ENCODE data around the gene ROBO2. TPM values are rescaled to one million over a fixed set of nuclear protein-coding genes. Genes with fewer than 3 reads are reported as not detected.

Gene ROBO2
- total RNA-seq, 1 donor from 2014 or later: 11.0 TPM

DNA sequence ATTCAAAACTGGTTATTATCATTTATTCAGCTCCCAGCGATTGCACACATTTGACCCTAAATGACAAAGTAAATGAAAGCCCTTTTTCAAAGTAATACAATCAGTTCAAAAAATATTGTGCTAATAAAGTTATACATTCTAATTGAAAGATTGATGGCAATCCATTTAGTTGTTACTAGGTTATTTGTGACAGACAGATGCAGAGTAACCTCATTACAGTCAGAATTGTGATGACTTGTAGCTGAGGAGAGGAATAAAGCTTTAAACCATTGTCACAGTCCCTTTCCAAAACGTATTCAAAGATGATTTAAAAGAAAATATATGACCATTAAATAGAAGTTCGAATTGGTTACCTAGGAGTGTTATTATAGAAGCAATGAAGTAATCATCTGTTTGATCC is 86.1 kb downstream of the ROBO2 start:
- intact Hi-C loops (cut with DNase I): no loop called here
- H3K27ac ChIP-seq: no peak overlapping the region
- H3K27me3 ChIP-seq: no peaks in the 10 kb centered on the region
- H3K4me1 ChIP-seq: no peaks in the 10 kb centered on the region
- H3K4me3 ChIP-seq: no peak overlapping the region
- DNase-seq (ENCODE audit: extremely low spot score in 2 of 2): no peak
- no peaks in the 10 kb centered on the region for H3K9me3 ChIP-seq
- H3K36me3 ChIP-seq: no peaks in the 10 kb centered on the region
- no peak for TF ChIP-seq POLR2A (IDR thresholded peaks at IDR 0.05)

DNA sequence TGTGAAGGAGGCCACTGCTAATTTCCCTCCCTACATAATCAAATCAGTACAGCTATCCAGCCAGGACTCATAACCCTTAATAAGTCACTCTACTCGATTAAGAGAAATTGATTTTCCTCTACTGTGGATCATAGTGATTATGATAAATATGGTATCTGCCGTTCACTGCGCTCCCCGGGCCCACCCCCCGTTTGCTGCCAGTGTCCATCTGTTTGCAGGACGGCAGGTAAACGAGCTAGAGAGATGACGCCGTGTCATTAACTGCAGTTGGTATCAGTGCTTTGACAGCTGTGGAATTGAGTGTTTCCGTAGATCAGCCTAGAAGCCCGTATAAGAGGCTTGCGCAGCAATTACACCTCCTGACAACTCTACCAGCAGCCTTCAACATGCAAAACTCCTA is 94.9 kb downstream of the ROBO2 start:
- no peak for DNase-seq (ENCODE audit: extremely low spot score in 2 of 2)
- intact Hi-C loops (cut with DNase I): no loop called here
- no peaks in the 10 kb centered on the region for H3K9me3 ChIP-seq

DNA sequence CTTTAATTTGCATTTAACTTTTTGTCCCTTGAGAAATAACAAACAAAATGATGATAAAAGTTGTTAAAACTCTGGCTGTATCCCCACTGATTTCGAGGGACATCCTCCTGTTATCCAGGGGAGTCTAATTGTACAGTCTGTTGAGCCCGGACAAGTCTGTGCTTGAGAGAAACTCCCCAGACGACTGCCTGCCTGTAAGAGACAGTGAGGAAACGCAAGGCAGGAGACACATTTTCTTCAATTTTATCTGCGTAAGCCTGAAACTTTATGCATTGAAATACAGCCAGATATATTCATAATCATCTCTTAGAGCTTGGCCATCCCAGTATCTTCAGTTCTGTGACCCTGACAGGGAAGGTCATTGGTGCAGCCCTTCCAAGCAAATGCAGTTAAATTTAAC is 97.7 kb downstream of the ROBO2 start:
- intact Hi-C loops (cut with DNase I): no loop called here
- no peaks in the 10 kb centered on the region for H3K4me1 ChIP-seq
- TF ChIP-seq POLR2AphosphoS5 (IDR thresholded peaks at IDR 0.05; ENCODE audit: insufficient read depth in 1 of 2, low read depth in 1 of 2) (no peak), POLR2A (IDR thresholded peaks at IDR 0.05) (no peak)
- TF ChIP-seq, protein P1, sequence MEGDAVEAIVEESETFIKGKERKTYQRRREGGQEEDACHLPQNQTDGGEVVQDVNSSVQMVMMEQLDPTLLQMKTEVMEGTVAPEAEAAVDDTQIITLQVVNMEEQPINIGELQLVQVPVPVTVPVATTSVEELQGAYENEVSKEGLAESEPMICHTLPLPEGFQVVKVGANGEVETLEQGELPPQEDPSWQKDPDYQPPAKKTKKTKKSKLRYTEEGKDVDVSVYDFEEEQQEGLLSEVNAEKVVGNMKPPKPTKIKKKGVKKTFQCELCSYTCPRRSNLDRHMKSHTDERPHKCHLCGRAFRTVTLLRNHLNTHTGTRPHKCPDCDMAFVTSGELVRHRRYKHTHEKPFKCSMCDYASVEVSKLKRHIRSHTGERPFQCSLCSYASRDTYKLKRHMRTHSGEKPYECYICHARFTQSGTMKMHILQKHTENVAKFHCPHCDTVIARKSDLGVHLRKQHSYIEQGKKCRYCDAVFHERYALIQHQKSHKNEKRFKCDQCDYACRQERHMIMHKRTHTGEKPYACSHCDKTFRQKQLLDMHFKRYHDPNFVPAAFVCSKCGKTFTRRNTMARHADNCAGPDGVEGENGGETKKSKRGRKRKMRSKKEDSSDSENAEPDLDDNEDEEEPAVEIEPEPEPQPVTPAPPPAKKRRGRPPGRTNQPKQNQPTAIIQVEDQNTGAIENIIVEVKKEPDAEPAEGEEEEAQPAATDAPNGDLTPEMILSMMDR (IDR thresholded peaks at IDR 0.05): no peak
- no peaks in the 10 kb centered on the region for H3K36me3 ChIP-seq
- H3K27ac ChIP-seq: no peak overlapping the region
- no peak for DNase-seq (ENCODE audit: extremely low spot score in 2 of 2)
- no peaks in the 10 kb centered on the region for H3K9me3 ChIP-seq
- H3K27me3 ChIP-seq: no peaks in the 10 kb centered on the region
- no peak overlapping the region for H3K4me3 ChIP-seq

More for the DNA sequence above, 94.9 kb downstream of the ROBO2 start:
- H3K4me1 ChIP-seq: no peaks in the 10 kb centered on the region
- TF ChIP-seq, protein P1 (IDR thresholded peaks at IDR 0.05): no peak
- TF ChIP-seq POLR2AphosphoS5 (IDR thresholded peaks at IDR 0.05; ENCODE audit: insufficient read depth in 1 of 2, low read depth in 1 of 2) (no peak), POLR2A (IDR thresholded peaks at IDR 0.05) (no peak)
- H3K27me3 ChIP-seq: no peaks in the 10 kb centered on the region
- H3K36me3 ChIP-seq: no peaks in the 10 kb centered on the region
- no peak overlapping the region for H3K4me3 ChIP-seq
- no peak overlapping the region for H3K27ac ChIP-seq

DNA sequence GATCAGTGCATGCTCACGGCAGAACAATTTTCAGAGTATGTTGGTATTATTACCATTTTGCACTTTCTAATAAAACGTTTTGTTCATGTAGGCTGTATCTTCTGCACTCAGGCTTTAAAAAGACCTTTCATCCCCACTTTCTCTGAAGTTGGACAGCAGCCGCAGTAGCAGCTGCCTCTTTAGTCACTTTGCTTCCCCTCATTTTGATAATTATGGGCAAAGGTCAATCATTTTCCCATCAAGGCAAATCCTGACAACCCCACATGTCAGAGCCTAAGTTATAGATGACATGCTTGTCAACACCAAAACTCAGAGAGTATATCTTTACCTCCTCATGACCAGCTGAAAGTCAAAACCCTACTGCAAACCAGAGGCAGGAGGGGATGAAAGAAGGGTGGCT is 99.7 kb downstream of the ROBO2 start:
- intact Hi-C loops (cut with DNase I): no loop called here
- Histone ChIP-seq H3K27ac (no peak overlapping the region), H3K9me3 (no peaks in the 10 kb centered on the region), H3K4me3 (no peak overlapping the region), H3K4me1 (no peaks in the 10 kb centered on the region), H3K27me3 (no peaks in the 10 kb centered on the region), H3K36me3 (no peaks in the 10 kb centered on the region)
- TF ChIP-seq POLR2AphosphoS5 (IDR thresholded peaks at IDR 0.05; ENCODE audit: insufficient read depth in 1 of 2, low read depth in 1 of 2) (no peak), POLR2A (IDR thresholded peaks at IDR 0.05) (no peak)
- TF ChIP-seq, protein P1 (IDR thresholded peaks at IDR 0.05): no peak
- DNase-seq (ENCODE audit: extremely low spot score in 2 of 2): no peak

DNA sequence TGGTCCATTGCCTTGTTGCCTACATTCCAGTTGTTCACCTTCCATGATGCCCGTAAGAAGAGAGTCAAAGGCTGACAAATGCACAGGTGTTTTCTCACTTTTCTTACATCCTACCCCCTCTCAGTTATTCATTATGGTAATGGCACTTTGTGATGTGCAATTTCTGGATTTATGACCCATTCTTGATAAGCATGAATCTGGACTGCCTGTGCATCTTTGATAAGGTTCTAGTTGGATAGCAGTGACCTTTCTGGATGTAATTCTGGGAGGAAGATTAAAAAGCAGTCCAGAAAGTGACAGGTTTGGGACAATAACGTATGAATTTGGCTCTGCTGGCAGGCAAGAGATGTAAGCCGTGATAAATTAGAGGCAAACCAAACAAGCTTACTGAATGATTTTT is 101.5 kb downstream of the ROBO2 start:
- no peaks in the 10 kb centered on the region for H3K36me3 ChIP-seq
- H3K4me1 ChIP-seq: no peaks in the 10 kb centered on the region
- intact Hi-C loops (cut with DNase I): no loop called here
- H3K9me3 ChIP-seq: no peaks in the 10 kb centered on the region
- H3K4me3 ChIP-seq: no peak overlapping the region
- TF ChIP-seq POLR2AphosphoS5 (IDR thresholded peaks at IDR 0.05; ENCODE audit: insufficient read depth in 1 of 2, low read depth in 1 of 2) (no peak), POLR2A (IDR thresholded peaks at IDR 0.05) (no peak)
- TF ChIP-seq, protein P1 (IDR thresholded peaks at IDR 0.05): no peak
- DNase-seq (ENCODE audit: extremely low spot score in 2 of 2): no peak
- no peak overlapping the region for H3K27ac ChIP-seq
- H3K27me3 ChIP-seq: no peaks in the 10 kb centered on the region

DNA sequence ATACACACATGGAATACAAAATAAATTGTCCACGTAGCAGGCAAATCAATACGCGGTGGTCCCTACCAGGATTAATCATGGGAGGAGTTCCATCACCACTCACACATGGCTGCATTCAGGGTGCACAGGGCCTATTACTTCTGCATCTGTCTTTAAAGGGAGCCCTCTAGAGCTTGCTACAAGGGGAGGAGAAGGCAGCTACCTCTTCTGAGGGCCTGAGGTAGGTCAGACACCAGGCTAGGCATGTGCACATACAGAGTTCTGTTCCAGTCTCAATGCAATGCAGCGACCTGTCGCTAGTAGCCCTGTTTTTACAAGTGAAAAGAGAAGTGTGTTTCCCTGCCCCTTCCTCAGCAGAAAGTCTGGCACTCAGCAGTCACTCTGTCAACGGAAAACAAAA is 102.7 kb downstream of the ROBO2 start:
- intact Hi-C loops (cut with DNase I): no loop called here
- no peak overlapping the region for H3K27ac ChIP-seq
- TF ChIP-seq POLR2AphosphoS5 (IDR thresholded peaks at IDR 0.05; ENCODE audit: insufficient read depth in 1 of 2, low read depth in 1 of 2) (no peak), POLR2A (IDR thresholded peaks at IDR 0.05) (no peak)
- TF ChIP-seq, protein P1 (IDR thresholded peaks at IDR 0.05): no peak
- no peaks in the 10 kb centered on the region for H3K36me3 ChIP-seq
- H3K27me3 ChIP-seq: no peaks in the 10 kb centered on the region
- no peaks in the 10 kb centered on the region for H3K4me1 ChIP-seq
- no peaks in the 10 kb centered on the region for H3K9me3 ChIP-seq
- DNase-seq (ENCODE audit: extremely low spot score in 2 of 2): no peak
- no peak overlapping the region for H3K4me3 ChIP-seq

Data from vagina (tissue), 2 donors.